GM23248 (cell line): ENCODE measurements around the gene SLC10A6.

Source experiments
- EZH2 ChIP-seq: fragments of 200-600 bp; sonication (generic); IDR thresholded peaks from 2 replicates; pipeline ENCODE4 v1.6.1; 2018; ENCODE audit warnings: antibody characterized with exemption, mild to moderate bottlenecking; ENCODE audit not compliant: insufficient read depth, poor library complexity, severe bottlenecking
- EZH2phosphoT487 ChIP-seq: fragments of 200-600 bp; sonication (generic); IDR thresholded peaks from 2 replicates; pipeline ENCODE4 v1.6.1; 2018; ENCODE audit warnings: antibody characterized with exemption, moderate library complexity, mild to moderate bottlenecking, low read depth; ENCODE audit not compliant: insufficient read depth

DNA sequence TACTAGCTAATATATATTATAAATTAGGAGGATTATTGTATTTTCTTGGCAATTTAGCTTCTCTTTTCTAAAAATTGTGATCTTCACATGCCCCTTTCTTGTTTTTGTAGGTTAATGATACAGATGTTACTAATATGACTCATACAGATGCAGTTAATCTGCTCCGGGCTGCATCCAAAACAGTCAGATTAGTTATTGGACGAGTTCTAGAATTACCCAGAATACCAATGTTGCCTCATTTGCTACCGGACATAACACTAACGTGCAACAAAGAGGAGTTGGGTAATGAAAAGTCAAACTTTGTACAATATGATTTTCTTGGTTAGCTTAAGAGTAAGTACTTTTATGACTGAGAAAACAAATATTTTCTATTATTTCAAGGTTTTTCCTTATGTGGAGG, 74.1 kb downstream of the SLC10A6 start:
- TF ChIP-seq EZH2phosphoT487 (no peak), EZH2 (no peak)
